ENCODE measurements around the gene MVB12A.

The MVB12A gene

DNA sequence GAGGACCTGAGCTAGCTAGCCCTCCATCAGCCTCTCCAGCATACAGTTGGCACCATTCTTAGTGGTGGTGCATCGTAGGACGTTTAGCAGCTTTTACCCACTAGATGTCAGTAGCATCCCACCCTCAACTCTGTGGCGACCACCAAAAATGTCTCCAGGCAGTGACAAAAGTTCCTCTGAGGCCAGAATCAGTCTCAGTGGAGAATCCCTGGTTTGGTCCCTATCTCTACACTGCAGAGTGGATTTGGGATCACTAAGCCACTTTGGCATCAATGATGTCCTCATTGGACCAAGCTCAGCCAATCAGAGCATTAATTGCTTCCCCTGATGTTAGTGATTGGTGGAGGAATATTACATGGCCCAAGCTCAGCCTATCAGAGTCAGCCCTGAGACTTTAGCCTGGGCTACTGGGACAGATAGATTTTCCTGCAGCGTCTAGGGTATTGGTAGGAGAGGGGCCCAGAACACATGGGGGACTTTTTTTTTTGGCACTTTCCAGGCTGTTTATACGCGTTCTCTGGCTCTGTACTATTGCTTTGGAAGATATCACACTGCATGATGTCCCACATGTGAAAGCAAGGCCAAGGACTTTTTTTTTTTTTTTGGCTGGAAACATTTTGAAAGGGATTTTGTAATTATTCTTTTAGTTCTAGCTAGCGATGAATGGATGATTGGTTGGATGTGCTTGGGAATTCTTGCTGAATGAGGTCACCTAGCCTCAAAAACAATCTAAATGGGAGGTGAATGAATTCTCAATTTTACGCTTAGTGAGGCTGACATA is 21.6 kb downstream of the MVB12A start:
- DNase-seq (ENCODE audit: insufficient read length, low spot score) (no peak), FAIRE-seq (peak; percentile 80)

DNA sequence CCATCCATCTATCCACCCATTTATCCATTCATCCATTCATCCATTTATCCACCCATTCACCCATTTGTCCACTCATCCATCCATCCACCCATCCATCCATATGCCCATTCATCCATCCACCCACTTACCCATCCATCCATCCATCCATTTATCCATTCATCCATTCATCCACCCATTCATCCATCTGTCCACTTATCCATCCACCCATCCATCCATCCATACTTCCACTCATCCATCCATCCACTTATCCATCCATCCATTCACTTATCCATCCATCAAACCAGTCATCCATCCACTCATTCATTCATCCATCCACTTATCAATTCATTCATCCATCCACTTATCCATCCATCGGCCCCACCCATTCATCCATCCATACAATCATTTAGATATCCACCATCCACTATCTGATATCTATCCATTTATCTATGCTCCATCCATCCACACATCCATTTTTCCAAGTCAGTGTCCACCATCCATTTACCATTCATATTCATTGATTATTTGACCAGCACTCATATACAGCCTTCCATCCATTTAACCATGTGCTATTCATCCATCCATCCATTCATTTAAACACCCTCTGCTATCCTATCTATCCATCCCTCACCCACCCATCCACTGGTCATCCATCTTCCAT is 25.8 kb downstream of the MVB12A start:
- DNase-seq (ENCODE audit: insufficient read length, low spot score) (no peak), FAIRE-seq (peak; percentile 16)

DNA sequence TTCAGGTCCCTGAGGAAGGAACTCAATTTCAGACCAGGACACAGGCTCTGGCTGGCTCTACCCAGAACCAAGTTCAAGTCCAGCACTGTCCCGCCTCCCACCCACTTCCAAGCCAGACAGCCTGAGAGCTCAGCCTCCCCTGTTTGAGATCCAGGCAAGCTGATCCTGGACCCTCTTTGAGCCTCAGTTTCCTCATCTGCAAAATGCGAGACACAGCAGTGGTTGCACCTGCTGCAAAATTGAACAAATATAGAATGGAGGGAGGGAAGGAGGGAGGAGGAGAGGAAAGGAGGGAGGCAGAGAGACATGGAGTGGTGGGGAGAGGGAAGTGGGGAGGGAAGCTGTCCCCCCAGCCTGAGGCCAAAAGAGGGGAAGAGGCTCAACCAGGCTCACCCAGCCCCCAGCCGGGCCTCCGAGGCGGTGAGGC is 27.9 kb downstream of the MVB12A start:
- no peak for DNase-seq (ENCODE audit: insufficient read length, low spot score)
- FAIRE-seq, result peak; percentile 4

DNA sequence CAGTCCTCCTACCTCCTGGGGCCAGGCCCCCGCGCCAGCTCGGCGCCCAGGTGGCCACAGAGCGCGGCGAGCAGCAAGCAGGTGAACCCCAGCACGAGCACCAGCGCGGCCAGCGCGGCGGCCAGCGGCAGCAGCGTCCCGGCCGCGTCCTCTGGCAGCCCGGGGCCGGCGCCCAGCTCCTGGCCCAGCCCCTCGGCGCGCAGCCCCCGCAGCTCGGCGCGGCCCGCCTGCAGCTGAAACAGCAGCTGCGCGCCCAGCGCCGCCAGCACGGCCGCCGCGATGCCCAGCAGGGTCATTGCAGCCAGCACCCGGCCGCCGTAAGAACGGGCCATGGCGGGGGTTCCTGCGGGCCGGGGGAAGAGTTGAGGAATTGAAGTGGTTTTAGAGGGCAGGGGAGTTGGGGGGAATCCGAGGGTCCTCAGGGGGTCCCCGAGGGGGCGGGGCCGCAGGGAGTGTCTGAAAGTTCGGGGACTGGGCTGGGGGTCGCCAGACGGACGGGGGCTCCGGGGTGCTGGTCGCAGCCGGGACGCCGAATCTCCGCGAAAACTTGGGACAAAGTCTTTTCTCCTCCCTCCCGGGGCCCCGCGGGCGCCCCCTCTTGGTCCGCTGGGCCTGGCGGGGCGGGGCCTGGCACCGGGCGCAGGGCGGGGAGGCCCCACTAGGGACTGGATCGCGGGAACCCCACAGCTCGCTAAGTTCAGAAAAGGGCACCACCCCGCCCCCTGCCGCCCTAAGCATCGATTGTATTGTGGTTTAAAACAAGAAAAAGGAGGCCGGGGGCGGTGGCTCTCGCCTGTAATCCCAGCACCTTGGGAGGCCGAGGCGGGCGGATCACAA is 28.5 kb downstream of the MVB12A start, which contains the start of gene TMEM221:
Gene TMEM221, minus strand, starts transcription at position 538 of the 837 bp plus-strand sequence. Its CDS starts 206 bp downstream, at position 332.
- FAIRE-seq (peak; percentile 57), DNase-seq (ENCODE audit: insufficient read length, low spot score) (peak; percentile 69)

DNA sequence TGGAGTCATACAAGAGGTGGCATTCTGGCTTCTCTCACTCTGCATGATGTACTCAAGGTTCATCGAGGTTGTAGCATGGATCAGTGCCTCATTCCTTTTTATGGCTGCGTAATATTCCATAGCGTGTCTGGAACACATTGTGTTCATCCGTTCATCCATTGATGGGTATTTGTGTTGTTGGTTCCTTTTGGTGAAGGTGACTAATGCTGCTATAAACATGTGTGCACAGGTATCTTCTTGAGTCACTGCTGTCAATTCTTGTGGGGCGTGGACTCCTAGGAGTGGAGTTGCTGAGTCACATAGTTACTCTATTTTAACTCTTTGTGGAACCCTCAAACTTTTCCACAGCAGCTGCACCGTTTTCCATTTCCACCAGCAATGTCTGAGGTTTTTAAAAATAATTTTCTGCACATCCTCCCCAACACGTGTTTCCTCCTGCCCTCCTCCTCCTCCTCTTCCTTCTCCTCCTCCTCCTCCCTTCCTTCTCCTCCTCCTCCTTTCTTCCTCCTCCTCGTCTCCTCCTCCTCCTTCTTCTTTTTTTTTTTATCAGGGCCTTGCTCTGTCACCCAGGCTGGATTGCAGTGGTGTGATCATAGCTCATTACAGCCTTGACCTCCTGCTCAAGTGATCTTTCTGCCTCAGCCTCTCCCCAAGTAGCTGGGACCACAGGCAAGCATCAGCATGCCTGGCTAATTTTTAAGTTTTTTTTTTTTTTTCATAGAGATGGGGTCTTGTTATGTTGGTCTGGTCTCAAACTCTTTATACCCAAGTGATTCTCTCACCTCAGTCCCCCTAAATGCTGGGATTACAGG is 30.6 kb downstream of the MVB12A start:
- DNase-seq (ENCODE audit: insufficient read length, low spot score) (no peak), FAIRE-seq (no peak)

DNA sequence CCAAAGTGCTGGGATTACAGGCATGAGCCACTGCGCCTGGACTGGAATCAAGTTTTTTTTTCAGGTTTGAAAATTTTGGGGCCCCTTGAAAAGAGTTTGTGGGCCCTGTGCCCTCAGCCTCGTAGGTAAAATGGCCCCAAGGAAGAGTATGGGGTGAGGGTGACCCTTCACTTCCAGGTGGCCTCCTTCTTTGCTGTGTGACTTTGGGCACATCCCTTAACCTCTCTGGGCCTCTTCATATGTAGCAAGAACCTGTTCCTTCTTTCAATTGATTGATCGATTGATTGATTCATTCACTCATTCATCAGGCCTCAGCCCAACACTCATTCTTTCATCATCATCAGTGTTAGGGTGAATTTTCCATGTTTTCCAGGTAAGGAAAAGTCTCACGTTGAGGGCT is 32.0 kb downstream of the MVB12A start:
- no peak for FAIRE-seq

DNA sequence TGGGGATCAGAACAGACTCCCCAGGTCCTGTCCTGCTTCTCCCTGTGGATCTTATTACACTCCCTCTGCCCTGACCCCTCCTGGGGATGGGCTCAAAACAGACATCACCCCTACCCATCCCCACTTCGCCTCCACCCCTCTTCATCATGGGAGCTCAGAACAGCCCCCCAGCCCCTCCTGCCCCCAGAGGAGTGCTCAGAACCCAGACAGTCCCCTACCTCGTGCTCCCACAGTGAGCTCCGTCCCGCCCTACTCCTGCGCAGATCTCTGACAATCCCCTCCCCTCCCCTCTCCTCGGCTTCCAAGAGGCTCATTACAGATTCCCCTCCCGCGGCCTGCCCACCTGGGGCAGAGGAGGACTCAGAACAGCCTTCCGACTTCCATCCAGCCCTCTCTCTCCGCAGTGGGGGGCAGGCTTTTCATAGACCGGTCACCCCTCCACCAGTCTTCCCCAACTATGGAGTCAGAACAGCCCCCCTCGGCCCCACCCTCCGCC is 34.8 kb downstream of the MVB12A start:
- no peak for DNase-seq (ENCODE audit: insufficient read length, low spot score)
- FAIRE-seq, result no peak

More for the DNA sequence above, 32.0 kb downstream of the MVB12A start:
- DNase-seq (ENCODE audit: insufficient read length, low spot score), result no peak

DNA sequence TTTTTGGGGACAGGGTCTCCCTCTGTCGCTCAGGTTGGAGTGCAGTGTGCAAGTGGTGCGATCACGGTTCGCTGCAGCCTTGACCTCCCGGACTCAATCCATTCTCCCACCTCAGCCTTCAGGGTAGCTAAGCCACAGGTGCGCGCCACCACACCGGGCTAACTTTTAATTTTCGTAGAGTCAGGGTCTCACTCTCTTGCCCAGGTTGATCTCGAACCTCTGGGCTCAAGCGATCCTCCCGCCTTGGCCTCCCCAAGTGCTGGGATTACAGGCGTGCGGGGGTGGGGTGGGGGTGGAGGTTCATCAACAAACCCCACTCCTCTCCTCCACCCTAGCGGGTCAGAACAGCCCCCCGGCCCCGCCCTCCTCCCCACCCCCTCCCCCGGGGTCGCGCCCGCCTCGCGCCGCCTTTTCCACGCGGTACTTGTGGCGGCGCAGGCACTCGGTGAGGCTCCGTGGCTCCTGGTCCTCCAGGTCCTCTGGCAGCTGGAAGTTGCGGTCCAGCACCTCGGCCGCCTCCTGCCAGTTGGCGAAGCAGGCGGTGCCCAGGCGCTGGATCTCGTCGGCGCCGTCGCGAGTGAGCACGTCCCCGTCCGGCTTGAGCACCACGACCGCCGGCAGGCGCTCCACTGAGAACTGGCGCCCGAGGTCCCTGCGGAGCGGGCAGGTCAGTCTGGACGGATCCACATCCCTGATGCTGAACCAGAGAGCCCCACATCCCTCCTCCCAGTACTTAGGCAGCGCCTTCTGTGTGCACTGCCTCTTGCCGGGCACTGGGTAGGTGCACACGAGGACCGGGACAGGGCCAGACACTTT is 35.7 kb downstream of the MVB12A start:
- FAIRE-seq, result no peak
- no peak for DNase-seq (ENCODE audit: insufficient read length, low spot score)

DNA sequence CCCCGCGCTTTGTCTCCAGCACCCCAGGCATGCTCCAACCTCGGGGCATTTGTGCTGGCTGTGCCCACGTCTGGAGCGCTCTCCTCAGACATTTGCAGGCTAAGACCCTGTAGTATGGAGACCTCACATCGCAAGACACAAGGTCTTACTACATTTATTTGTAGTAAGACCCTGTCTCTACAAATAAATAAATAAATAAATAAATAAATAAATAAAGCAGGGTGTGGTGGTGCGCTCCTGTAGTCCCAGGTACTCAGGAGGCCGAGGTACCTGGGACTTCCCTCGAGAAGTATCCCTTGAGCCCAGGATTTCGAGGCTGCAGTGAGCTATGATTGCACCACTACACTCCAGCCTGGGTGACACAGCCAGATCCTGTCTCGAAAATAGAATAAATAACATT is 36.3 kb downstream of the MVB12A start:
- no peak for FAIRE-seq
- DNase-seq (ENCODE audit: insufficient read length, low spot score), result no peak

DNA sequence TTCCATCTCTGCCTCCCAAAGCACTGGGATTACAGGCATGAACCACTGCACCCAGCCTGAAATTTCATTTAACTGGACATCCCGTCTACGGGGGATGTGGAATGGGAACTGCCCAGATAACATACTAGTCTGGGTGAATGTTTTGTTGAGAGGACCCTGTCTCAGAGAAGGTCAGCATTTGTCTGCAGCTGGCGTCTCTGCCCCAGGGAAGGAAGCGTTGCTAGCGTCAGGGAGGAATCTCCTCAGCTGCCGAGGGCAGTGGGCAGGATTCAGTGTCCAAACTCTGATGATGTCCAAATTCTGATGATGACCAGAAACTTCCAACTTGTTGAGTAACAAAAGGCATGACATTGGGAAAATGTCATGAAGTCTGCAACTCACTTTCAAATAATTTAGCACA is 37.8 kb downstream of the MVB12A start:
- DNase-seq (ENCODE audit: insufficient read length, low spot score) (no peak), FAIRE-seq (no peak)

DNA sequence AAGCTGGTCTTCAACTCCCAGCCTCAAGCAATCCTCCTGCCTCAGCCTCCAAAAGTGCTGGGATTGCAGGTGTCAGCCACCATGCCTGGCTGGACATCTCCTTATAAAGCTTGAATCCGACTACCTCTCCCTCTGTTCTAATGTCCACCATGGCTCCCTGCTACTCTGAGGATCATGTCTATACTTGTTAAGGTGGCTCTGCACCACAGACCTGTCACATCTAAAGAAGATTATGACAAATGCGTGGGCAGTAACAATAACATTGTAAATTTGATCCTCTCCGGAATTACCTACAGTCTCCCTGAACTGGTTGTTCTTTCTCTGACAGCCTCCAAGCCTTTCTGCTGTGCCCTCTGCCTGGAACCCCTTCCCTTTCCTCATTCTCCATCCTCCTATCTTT is 39.1 kb downstream of the MVB12A start:
- FAIRE-seq, result no peak
- no peak for DNase-seq (ENCODE audit: insufficient read length, low spot score)

DNA sequence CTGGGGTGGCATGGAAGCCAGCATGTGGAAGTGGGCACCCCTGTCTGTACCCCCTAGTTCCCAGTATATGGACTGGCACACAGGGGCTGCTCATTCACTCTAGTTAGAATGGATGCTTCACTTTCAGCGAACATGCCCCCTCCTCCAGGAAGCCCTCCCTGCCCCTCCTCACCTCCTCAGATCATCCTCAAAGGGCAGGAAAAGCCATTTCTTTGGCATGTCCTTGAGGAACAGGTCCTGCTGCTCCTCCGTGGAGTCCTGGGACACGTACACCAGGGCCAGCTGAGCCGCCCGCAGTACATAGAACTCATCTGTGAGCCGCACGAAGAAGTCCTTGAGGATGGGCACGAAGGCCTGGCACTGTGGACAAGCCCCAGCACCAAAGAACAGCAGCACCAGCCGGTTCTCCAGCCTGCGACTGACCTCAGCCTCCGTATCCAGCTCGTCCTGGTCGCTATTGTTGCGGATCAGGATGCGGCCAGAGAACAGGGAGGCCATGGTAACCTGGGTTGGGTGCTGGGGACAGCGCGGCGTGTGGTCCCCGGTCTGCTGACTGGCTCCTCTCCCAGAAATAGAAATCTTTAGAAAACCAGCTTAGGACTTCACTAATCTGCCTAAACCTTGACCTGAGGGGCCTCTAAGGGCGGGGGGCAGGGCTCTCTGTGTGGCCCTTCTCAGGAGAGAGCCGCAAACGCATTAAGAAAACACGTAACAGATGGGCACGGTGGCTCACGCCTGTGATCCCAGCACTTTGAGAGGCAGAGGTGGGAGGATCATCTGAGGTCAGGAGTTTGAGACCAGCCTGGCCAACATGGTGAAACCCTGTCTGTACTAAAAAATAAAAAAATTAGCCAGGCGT is 40.8 kb downstream of the MVB12A start, which contains the start of gene NXNL1:
Gene NXNL1, minus strand, starts transcription at position 555 of the 859 bp plus-strand sequence. Its CDS starts 57 bp downstream, at position 498.
- DNase-seq (ENCODE audit: insufficient read length, low spot score) (no peak), FAIRE-seq (no peak)

DNA sequence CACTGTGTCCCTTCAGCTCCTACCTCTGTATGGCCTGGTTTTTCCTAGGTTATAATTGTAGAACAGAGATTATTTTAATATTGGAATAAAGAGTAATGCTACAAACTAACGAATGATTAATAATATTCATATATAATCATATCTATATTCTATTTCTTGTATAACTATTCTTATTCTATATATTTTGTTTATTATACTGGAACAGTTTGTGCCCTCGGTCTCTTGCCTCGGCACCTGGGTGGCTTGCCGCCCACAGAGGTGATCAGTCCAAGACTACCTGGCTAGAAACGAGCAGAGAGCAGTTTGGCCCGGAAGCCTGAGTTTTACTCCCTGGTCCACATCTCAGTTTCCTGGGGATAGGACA is 46.6 kb downstream of the MVB12A start:
- DNase-seq (ENCODE audit: insufficient read length, low spot score), result no peak
- FAIRE-seq, result no peak

DNA sequence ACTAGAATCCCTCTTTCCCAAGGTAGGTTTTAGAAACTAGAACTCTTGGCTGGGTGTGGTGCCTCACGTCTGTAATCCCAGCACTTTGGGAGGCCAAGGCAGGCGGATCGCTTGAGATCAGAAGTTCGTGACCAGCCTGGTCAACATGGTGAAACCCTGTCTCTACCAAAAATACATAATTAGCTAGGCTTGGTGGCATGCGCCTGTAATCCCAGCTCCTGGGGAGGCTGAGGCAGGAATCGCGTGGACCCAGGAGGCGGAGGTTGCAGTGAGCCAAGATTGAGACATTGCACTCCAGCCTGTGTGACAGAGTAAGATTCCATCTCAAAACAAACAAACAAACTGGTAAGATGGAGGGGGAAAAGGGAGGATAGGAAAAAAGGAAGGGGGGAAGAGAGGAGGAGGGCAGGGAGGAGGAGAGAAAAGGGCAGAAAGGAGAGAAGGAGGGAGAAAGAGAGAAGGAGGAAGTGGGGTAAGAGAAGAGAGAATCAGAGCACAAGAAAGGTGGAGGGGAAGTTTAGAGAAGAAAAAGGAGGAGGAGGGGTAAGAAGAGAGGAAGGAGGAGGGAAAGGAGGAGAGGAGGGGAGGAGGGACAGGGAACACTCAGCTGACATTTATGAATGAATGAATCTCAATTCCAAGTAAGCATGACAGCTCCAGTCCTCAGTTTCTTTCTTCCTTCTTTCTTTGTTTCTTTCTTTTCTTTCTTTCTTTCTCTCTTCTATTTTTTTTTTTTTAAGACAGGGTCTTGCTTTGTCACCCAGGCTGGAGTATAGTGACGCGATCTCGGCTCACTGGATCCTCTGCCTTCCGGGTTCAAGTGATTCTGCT is 47.8 kb downstream of the MVB12A start:
- FAIRE-seq (no peak), DNase-seq (ENCODE audit: insufficient read length, low spot score) (no peak)

DNA sequence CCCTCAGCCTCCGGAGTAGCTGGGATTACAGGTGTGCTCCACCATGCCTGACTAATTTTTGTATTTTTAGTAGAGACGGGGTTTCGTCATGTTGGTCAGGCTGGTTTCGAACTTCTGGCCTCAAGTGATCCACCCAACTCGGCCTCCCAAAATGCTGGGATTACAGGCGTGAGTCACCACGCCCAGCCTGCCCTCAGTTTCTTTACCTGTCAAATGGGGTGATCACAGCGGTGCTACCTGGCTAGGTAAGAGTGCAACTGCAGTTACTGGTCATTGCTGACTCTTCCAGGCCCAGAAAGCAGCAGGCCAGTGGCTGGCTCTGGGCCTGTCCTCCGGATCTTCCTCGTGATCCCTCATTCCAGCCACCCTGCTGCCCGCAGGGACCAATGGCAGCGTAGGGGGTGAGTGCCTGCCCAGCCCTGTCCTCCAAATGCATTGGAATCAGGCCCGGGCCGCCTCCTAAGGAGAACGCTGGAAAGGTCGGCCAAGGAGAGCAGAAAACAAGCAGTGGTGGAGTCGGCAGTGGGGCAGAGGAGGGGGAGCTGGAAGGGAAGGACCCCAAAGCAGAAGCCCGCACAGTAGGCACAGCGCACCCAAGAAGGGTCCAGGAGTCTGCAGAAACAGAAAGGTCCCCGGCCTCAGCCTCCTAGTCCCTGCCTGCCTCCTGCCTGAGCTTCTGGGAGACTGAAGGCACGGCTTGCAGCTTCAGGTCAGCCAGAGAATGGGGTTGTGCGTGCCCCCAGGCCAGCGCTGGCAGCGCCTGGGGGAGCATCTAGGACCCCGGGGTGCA is 48.6 kb downstream of the MVB12A start:
- no peak for FAIRE-seq

DNA sequence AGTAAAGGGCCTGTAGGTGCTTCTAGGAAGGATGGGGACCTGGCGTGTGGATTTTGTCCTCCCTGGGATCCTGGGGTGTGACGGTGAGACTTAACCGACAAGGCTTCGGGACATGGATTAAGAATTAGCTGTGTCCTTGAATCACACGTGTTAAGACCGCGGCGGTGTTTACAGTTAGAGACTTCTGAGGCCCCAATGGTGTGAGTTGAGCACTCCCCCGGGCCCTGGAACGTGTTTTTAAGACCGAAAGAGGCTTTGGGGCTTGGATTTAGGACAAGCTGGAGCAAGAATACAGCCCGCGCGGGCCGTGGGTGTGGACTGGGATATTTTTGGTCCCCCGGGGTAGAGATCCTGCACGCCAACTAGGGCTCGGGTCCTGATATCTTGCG is 49.2 kb downstream of the MVB12A start:
- FAIRE-seq, result no peak

More for the DNA sequence above, 48.6 kb downstream of the MVB12A start:
- DNase-seq (ENCODE audit: insufficient read length, low spot score), result no peak

More for the DNA sequence above, 49.2 kb downstream of the MVB12A start:
- DNase-seq (ENCODE audit: insufficient read length, low spot score), result no peak

Data from HTR-8/SVneo (cell line).